Activated CD8-positive, alpha-beta memory T cell treated with anti-CD3 and anti-CD28 coated beads, Interleukin-2, amount 50 U/mL, for 4 hours (primary cell): Measurements from ENCODE around the gene MMP1.

Experiments used
- DNase-seq: peaks from one replicate; pipeline ENCODE4 v3.0.0-alpha.2; 2020

MMP1 gene

GRCh38 chr11:102802341-102802740, 4.4 kb upstream of the MMP1 start:
- DNase-seq = no peak

- DNase-seq = no peak
Observed at GRCh38 chr11:102800767-102801166, 2.8 kb upstream of the MMP1 start.

- DNase-seq = no peak
Observed at GRCh38 chr11:102799681-102800340, 1.9 kb upstream of the MMP1 start.

- DNase-seq = no peak
Observed at GRCh38 chr11:102794382-102794781, 3.6 kb downstream of the MMP1 start.

GRCh38 chr11:102793677-102794290, 4.2 kb downstream of the MMP1 start:
- no peak for DNase-seq

GRCh38 chr11:102792604-102793003, 5.4 kb downstream of the MMP1 start:
- no peak for DNase-seq

- DNase-seq = no peak
Observed at GRCh38 chr11:102791271-102792036, 6.5 kb downstream of the MMP1 start.

- DNase-seq = no peak
Observed at GRCh38 chr11:102788334-102788995, 9.5 kb downstream of the MMP1 start.

GRCh38 chr11:102784380-102784779, 13.6 kb downstream of the MMP1 start:
- DNase-seq = no peak

- no peak for DNase-seq
Observed at GRCh38 chr11:102783720-102784119, 14.2 kb downstream of the MMP1 start.

GRCh38 chr11:102783016-102783415, 14.9 kb downstream of the MMP1 start:
- no peak for DNase-seq

- no peak for DNase-seq
Observed at GRCh38 chr11:102781676-102782075, 16.3 kb downstream of the MMP1 start.

- no peak for DNase-seq
Observed at GRCh38 chr11:102780491-102780918, 17.5 kb downstream of the MMP1 start, which contains the start of gene MMP10. Gene MMP10 (minus strand): TSS chr11:102780628. CDS start chr11:102780591, 37 bp downstream.

GRCh38 chr11:102776454-102776853, 21.5 kb downstream of the MMP1 start:
- DNase-seq = no peak

GRCh38 chr11:102773386-102773785, 24.6 kb downstream of the MMP1 start:
- DNase-seq = no peak

GRCh38 chr11:102771351-102771750, 26.6 kb downstream of the MMP1 start:
- no peak for DNase-seq

GRCh38 chr11:102770191-102770590, 27.8 kb downstream of the MMP1 start:
- DNase-seq = no peak

- DNase-seq = no peak
Observed at GRCh38 chr11:102767800-102768199, 30.2 kb downstream of the MMP1 start.

- DNase-seq = no peak
Observed at GRCh38 chr11:102763440-102763839, 34.5 kb downstream of the MMP1 start.

GRCh38 chr11:102762361-102762767, 35.6 kb downstream of the MMP1 start:
- DNase-seq = no peak

- no peak for DNase-seq
Observed at GRCh38 chr11:102761646-102762238, 36.2 kb downstream of the MMP1 start.

GRCh38 chr11:102760344-102761035, 37.5 kb downstream of the MMP1 start:
- DNase-seq = no peak
